ENCODE measurements around the gene ADAMTS2. TPM values are rescaled to one million over a fixed set of nuclear protein-coding genes. Genes with fewer than 3 reads are reported as not detected.

The ADAMTS2 gene
- total RNA-seq, 1 donor from 2014 or later = 49.3 TPM

GRCh38 chr5:179124853-179125788, 220.1 kb downstream of the ADAMTS2 start:
- no peak for DNase-seq

GRCh38 chr5:179124273-179124852, 220.9 kb downstream of the ADAMTS2 start:
- no peak for DNase-seq

GRCh38 chr5:179123491-179124272, 221.6 kb downstream of the ADAMTS2 start:
- no peak for DNase-seq

GRCh38 chr5:179123109-179123426, 222.2 kb downstream of the ADAMTS2 start:
- DNase-seq = no peak

- no peak for DNase-seq
These were observed 222.7 kb downstream of the ADAMTS2 start for GRCh38 chr5:179122411-179123108.

- no peak for DNase-seq
These were observed 223.6 kb downstream of the ADAMTS2 start for GRCh38 chr5:179121667-179122111.

GRCh38 chr5:179120951-179121666, 224.2 kb downstream of the ADAMTS2 start:
- DNase-seq = no peak

GRCh38 chr5:179120421-179120861, 224.8 kb downstream of the ADAMTS2 start:
- DNase-seq = no peak

- no peak for DNase-seq
These were observed 225.7 kb downstream of the ADAMTS2 start for GRCh38 chr5:179119415-179120170.

GRCh38 chr5:179118756-179119414, 226.4 kb downstream of the ADAMTS2 start:
- no peak for DNase-seq

- DNase-seq = no peak
These were observed 226.9 kb downstream of the ADAMTS2 start for GRCh38 chr5:179118338-179118737.

GRCh38 chr5:179115845-179116524, 229.3 kb downstream of the ADAMTS2 start:
- no peak for DNase-seq

- DNase-seq = no peak
These were observed 230.0 kb downstream of the ADAMTS2 start for GRCh38 chr5:179115307-179115706.

- DNase-seq = no peak
These were observed 230.5 kb downstream of the ADAMTS2 start for GRCh38 chr5:179114756-179115155.

- no peak for DNase-seq
These were observed 231.2 kb downstream of the ADAMTS2 start for GRCh38 chr5:179113945-179114641.

- no peak for DNase-seq
These were observed 232.1 kb downstream of the ADAMTS2 start for GRCh38 chr5:179113143-179113530.

GRCh38 chr5:179112469-179113142, 232.7 kb downstream of the ADAMTS2 start:
- DNase-seq = no peak

Measured in skin of body (tissue), 2 donors.